8988T (cell line): ENCODE data around the gene CCT5.
"Not testable (repeated sequence)": the region's sequence is repeated elsewhere in the genome, so short reads cannot be mapped to it uniquely, and the experiment has no call there.

ENCODE experiments used
- DNase-seq: peaks from one replicate; pipeline ENCODE4 v3.0.0; 2011

The CCT5 gene

GRCh38 chr5:10304932-10305331 lies 54.9 kb downstream of the CCT5 start:
- DNase-seq: peak; percentile 59

- no peak for DNase-seq
Observed at GRCh38 chr5:10306114-10306513, 56.0 kb downstream of the CCT5 start.

GRCh38 chr5:10306806-10307205 lies 56.7 kb downstream of the CCT5 start:
- DNase-seq: no peak

- no peak for DNase-seq
Observed at GRCh38 chr5:10307206-10308148, 57.4 kb downstream of the CCT5 start, which contains the start of gene CMBL. Gene CMBL, minus strand, starts transcription at chr5:10307902. Its CDS starts 17,140 bp downstream, at chr5:10290762.

DNA sequence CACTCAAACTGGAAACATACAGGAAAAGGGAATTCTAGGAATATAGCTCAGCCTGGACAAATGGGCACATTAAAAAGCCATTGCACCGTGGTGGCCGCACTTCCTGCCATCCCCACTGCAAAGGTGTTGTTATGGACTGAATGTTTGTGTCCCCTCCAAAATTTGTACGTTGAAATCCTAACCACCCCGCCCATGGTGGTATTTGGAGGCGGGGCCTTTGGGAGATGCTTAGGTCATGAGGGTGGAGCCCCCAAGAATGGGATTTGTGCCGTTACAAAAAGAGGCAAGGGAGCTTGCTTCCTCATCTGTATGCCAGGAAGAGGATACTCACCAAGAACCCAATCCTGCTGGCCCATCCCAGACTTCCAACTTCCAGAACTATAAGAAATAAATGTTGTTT lies 58.8 kb downstream of the CCT5 start:
- no peak for DNase-seq

GRCh38 chr5:10310066-10310779 lies 60.1 kb downstream of the CCT5 start:
- DNase-seq: peak; percentile 96

DNA sequence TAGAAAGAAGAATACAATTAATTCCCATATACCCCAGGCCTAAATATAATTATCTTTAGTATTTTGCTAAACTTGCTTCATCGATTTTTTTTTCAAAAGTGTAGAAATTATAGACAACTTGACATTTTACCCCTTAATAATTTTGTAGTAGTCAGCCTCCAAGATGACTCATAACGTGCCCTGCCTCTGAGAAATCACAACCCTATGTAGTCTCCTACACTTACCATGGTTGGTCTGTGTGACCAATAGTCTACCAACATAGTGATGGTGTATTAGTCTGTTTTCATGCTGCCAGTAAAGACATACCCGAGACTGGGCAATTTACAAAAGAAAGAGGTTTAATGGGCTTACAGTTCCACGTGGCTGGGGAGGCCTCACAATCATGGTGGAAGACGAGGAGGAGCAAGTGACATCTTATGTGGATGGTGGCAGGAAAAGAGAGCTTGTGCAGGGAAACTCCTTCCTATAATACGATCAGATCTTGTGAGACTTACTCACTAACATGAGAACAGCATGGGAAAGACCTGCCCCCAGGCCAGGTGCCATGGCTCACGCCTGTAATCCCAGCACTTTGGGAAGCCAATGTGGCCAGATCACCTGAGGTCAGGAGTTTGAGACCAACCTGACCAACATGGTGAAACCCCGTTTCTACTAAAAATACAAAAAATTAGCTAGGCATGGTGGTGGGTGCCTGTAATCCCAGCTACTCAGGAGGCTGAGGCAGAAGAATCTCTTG lies 60.9 kb downstream of the CCT5 start:
- not testable (repeated sequence) for DNase-seq

- DNase-seq: no peak
Observed at GRCh38 chr5:10311595-10312425, 61.7 kb downstream of the CCT5 start.

DNA sequence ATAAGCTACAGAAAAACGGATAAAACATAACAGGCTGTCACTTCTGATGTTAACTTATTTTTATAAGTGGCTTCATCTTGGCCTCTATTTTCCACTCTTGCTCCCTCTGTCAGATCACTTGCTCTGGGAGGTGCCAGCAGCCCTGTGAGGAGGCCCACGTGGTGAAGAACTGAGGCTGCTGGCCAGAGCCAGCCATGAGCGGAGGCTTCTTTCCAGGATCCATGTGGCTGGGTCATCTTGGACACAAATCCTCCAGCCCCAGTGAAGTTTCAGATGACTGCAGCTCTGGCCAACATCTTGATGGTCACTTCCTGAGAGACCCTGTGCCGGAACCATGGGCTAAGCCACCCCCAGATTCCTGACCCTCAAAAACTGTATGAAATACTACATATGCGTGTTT lies 65.1 kb downstream of the CCT5 start:
- no peak for DNase-seq
